Endometrial microvascular endothelial cells (primary cell): Measurements from ENCODE around the gene TUBGCP2. TPM values are rescaled to one million over a fixed set of nuclear protein-coding genes. Genes with fewer than 3 reads are reported as not detected.

Experiments
- in situ Hi-C: cut with HindIII; loops from 2 replicates; pipeline ENCODE4 v1.10.0; 2017; ENCODE audit warnings: low sequenced_read_pairs, low pct_unique_long_range_greater_than_20kb; ENCODE audit errors: inconsistent ontology term
- total RNA-seq: library from RNA; depleted of rRNA; stranded (reverse); fragments of >200 nt; gene quantifications from one replicate; pipeline ENCODE4 v1.2.3, GENCODE V29; 2015; ENCODE audit errors: inconsistent ontology term

TUBGCP2 gene
- total RNA-seq, 1 donor from 2014 or later: 63.8 TPM

- in situ Hi-C loops: no loop called here
Measured at GRCh38 chr10:133343558-133343957, 34.9 kb upstream of the TUBGCP2 start.

- in situ Hi-C loops: no loop called here
Measured at GRCh38 chr10:133342942-133343341, 34.3 kb upstream of the TUBGCP2 start.

GRCh38 chr10:133341983-133342382, 33.3 kb upstream of the TUBGCP2 start:
- in situ Hi-C loops: no loop called here

GRCh38 chr10:133339708-133340380, 31.2 kb upstream of the TUBGCP2 start:
- in situ Hi-C loops: no loop called here

- in situ Hi-C loops: no loop called here
Measured at GRCh38 chr10:133338080-133339071, 29.7 kb upstream of the TUBGCP2 start.

GRCh38 chr10:133337370-133337725, 28.7 kb upstream of the TUBGCP2 start:
- in situ Hi-C loops: no loop called here

- in situ Hi-C loops: no loop called here
Measured at GRCh38 chr10:133336577-133337369, 28.1 kb upstream of the TUBGCP2 start, which contains the start of gene CALY. Gene CALY, minus strand, starts transcription at chr10:133336896. Its CDS starts 7,907 bp downstream, at chr10:133328989.

GRCh38 chr10:133336118-133336576, 27.5 kb upstream of the TUBGCP2 start:
- in situ Hi-C loops: no loop called here

GRCh38 chr10:133335246-133336117, 26.8 kb upstream of the TUBGCP2 start:
- in situ Hi-C loops: no loop called here

GRCh38 chr10:133334503-133335245, 26.0 kb upstream of the TUBGCP2 start:
- in situ Hi-C loops: no loop called here

GRCh38 chr10:133332936-133333699, 24.4 kb upstream of the TUBGCP2 start:
- in situ Hi-C loops: no loop called here

GRCh38 chr10:133329491-133330202, 21.0 kb upstream of the TUBGCP2 start:
- in situ Hi-C loops: no loop called here

- in situ Hi-C loops: no loop called here
Measured at GRCh38 chr10:133328358-133329343, 20.0 kb upstream of the TUBGCP2 start.

GRCh38 chr10:133327651-133328357, 19.1 kb upstream of the TUBGCP2 start:
- in situ Hi-C loops: no loop called here
